Measurements from ENCODE around the gene KLHL22. TPM values are rescaled to one million over a fixed set of nuclear protein-coding genes. Genes with fewer than 3 reads are reported as not detected.
"Not testable (repeated sequence)": the region's sequence is repeated elsewhere in the genome, so short reads cannot be mapped to it uniquely, and the experiment has no call there.

The KLHL22 gene
- total and polyA plus RNA-seq, 9 donors, result 31.3 to 39.9 (median 35.7) TPM

GRCh38 chr22:20420157-20420842, 75.3 kb downstream of the KLHL22 start:
- DNase-seq, result no peak
- Histone ChIP-seq H3K36me3 (ENCODE audit: control insufficient read depth, insufficient read depth, low read length) (no peaks in the 10 kb centered on the region), H3K4me3 (ENCODE audit: low read length) (no peak overlapping the region), H3K27me3 (ENCODE audit: control insufficient read depth, insufficient read depth, low read length) (peaks cover 7% of the 10 kb centered on the region), H3K27ac (ENCODE audit: low read length) (no peak overlapping the region), H3K4me1 (ENCODE audit: control insufficient read depth, insufficient read depth, low read length) (peaks cover 37% of the 10 kb centered on the region), H3K9me3 (replicated peaks; ENCODE audit: control insufficient read depth, low read depth, low read length) (no peaks in the 10 kb centered on the region)
- 84% methylated on average over 9 of the region's 11 CpGs for WGBS (ENCODE audit: insufficient coverage)

DNA sequence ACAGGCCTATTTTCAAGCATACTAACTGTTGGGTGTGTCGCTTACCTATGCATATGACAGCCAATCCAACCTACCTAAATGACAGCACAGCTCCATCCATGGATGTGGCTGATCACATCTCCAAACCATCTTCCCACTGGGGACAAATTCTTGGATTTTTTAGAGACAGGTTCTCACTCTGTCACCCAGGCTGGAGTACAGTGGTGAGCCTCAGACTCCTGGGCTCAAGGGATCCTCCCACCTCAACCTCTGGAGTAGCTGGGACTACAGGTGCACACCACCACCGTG, 76.0 kb downstream of the KLHL22 start:
- DNase-seq, result no peak
- no peak overlapping the region for H3K27ac ChIP-seq (ENCODE audit: low read length)
- no peak overlapping the region for H3K4me3 ChIP-seq (ENCODE audit: low read length)
- H3K36me3 ChIP-seq (ENCODE audit: control insufficient read depth, insufficient read depth, low read length), result no peaks in the 10 kb centered on the region
- H3K4me1 ChIP-seq (ENCODE audit: control insufficient read depth, insufficient read depth, low read length), result peaks cover 31% of the 10 kb centered on the region
- H3K27me3 ChIP-seq (ENCODE audit: control insufficient read depth, insufficient read depth, low read length), result peaks cover 6% of the 10 kb centered on the region
- WGBS (ENCODE audit: insufficient coverage), result 100% methylated on average over 1 of the region's 2 CpGs
- no peaks in the 10 kb centered on the region for H3K9me3 ChIP-seq (replicated peaks; ENCODE audit: control insufficient read depth, low read depth, low read length)

DNA sequence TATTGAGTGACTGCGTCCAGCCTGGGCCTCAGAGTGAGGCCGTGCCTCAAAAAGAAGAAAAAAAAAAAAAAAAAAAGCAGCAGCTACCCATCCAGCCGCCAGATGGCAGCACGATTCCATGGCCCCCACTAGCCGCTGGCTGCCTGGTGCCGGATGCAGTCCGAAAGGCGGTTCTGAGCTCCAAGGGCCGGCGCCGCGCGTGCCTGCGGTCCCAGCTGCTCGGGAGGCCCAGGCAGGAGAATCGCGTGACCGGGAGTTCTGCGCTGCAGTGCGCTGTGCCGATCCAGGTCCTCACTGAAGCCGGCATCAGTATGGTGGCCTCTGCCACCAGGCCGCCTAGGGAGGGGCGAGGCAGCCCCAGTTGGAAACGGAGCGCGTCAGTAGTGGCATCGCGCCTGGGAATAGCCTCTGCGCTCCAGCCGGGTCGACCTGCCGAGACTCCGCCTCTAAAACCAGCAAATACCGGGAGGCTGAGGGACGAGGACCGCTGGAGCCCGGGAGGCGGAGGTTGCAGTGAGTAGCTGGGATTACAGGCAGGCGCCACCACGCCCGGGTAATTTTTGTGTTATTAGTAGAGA, 77.3 kb downstream of the KLHL22 start:
- H3K36me3 ChIP-seq (ENCODE audit: control insufficient read depth, insufficient read depth, low read length), result no peaks in the 10 kb centered on the region
- peak; percentile 92 for DNase-seq
- WGBS (ENCODE audit: insufficient coverage), result 2% methylated on average over 31 of the region's 42 CpGs
- H3K27me3 ChIP-seq (ENCODE audit: control insufficient read depth, insufficient read depth, low read length), result peaks cover 3% of the 10 kb centered on the region
- H3K9me3 ChIP-seq (replicated peaks; ENCODE audit: control insufficient read depth, low read depth, low read length), result no peaks in the 10 kb centered on the region
- H3K4me1 ChIP-seq (ENCODE audit: control insufficient read depth, insufficient read depth, low read length), result peaks cover 18% of the 10 kb centered on the region
- peak overlapping the region; percentile 29 for H3K4me3 ChIP-seq (ENCODE audit: low read length)
- peak overlapping the region; percentile 59 for H3K27ac ChIP-seq (ENCODE audit: low read length)

DNA sequence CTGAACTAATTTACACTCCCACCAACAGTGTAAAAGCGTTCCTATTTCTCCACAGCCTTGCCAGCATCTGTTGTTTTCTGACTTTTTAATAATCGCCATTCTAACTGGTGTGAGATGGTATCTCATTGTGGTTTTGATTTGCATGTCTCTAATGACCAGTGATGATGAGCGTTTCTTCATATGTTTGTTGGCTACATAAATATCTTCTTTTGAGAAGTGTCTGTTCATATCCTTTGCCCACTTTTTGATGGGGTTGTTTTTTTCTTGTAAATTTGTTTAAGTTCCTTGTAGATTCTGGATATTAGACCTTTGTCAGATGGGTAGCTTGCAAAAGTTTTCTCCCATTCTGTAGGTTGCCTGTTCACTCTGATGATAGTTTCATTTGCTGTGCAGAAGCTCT, 79.9 kb downstream of the KLHL22 start:
- H3K4me1 ChIP-seq (ENCODE audit: control insufficient read depth, insufficient read depth, low read length); DNase-seq: not testable (repeated sequence)
- no CpG with 5 or more reads among the region's 3 CpGs for WGBS (ENCODE audit: insufficient coverage)

DNA sequence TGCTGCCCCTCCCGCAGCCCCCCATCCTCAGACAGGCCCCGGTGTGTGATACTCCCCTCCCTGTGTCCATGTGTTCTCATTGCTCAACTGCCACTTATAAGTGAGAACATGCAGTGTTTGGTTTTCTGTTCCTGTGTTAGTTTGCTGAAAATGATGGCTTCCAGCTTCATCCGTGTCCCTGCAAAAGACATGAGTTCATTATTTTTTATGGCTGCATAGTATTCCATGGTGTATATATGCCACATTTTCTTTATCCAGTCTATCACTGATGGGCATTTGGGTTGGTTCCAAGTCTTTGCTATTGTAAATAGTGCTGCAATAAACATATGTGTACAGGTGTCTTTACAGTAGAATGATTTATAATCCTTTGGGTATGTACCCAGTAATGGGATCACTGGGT, 80.4 kb downstream of the KLHL22 start:
- no CpG with 5 or more reads among the region's 3 CpGs for WGBS (ENCODE audit: insufficient coverage)
- not testable (repeated sequence) for DNase-seq; H3K4me3 ChIP-seq (ENCODE audit: low read length)

More for the DNA sequence above, 79.9 kb downstream of the KLHL22 start:
- H3K27me3 ChIP-seq (ENCODE audit: control insufficient read depth, insufficient read depth, low read length); H3K27ac ChIP-seq (ENCODE audit: low read length); H3K4me3 ChIP-seq (ENCODE audit: low read length); H3K9me3 ChIP-seq (replicated peaks; ENCODE audit: control insufficient read depth, low read depth, low read length); H3K36me3 ChIP-seq (ENCODE audit: control insufficient read depth, insufficient read depth, low read length): not testable (repeated sequence)

GRCh38 chr22:20414450-20414849, 81.1 kb downstream of the KLHL22 start:
- no peaks in the 10 kb centered on the region for H3K36me3 ChIP-seq (ENCODE audit: control insufficient read depth, insufficient read depth, low read length)
- H3K27me3 ChIP-seq (ENCODE audit: control insufficient read depth, insufficient read depth, low read length), result peaks cover 3% of the 10 kb centered on the region
- peaks cover 4% of the 10 kb centered on the region for H3K4me1 ChIP-seq (ENCODE audit: control insufficient read depth, insufficient read depth, low read length)
- H3K27ac ChIP-seq (ENCODE audit: low read length), result no peak overlapping the region
- WGBS (ENCODE audit: insufficient coverage), result 69% methylated on average over 2 of the region's 3 CpGs
- H3K9me3 ChIP-seq (replicated peaks; ENCODE audit: control insufficient read depth, low read depth, low read length), result no peaks in the 10 kb centered on the region
- H3K4me3 ChIP-seq (ENCODE audit: low read length), result no peak overlapping the region
- no peak for DNase-seq

More for the DNA sequence above, 80.4 kb downstream of the KLHL22 start:
- not testable (repeated sequence) for H3K9me3 ChIP-seq (replicated peaks; ENCODE audit: control insufficient read depth, low read depth, low read length); H3K27me3 ChIP-seq (ENCODE audit: control insufficient read depth, insufficient read depth, low read length); H3K36me3 ChIP-seq (ENCODE audit: control insufficient read depth, insufficient read depth, low read length); H3K4me1 ChIP-seq (ENCODE audit: control insufficient read depth, insufficient read depth, low read length); H3K27ac ChIP-seq (ENCODE audit: low read length)

DNA sequence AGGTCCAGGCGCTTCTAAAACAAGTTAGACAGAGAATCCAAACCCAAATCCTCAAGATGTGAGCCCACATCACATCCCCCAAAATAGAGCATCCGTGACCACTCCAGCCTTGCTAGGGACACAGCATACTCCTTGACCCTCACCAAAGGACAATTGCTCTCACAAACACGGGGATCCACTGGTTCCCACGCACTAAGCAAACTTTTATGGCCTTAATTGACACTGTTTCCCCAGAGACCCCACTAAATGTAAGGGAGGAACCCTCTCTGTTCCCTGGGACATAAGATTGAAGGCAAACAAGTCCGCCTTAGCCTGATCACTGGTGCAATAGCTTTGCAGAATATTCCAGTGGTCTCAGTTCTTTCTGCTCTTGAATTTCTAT, 81.5 kb downstream of the KLHL22 start:
- peaks cover 4% of the 10 kb centered on the region for H3K4me1 ChIP-seq (ENCODE audit: control insufficient read depth, insufficient read depth, low read length)
- H3K27ac ChIP-seq (ENCODE audit: low read length), result no peak overlapping the region
- no peak overlapping the region for H3K4me3 ChIP-seq (ENCODE audit: low read length)
- no peaks in the 10 kb centered on the region for H3K9me3 ChIP-seq (replicated peaks; ENCODE audit: control insufficient read depth, low read depth, low read length)
- H3K27me3 ChIP-seq (ENCODE audit: control insufficient read depth, insufficient read depth, low read length), result peaks cover 3% of the 10 kb centered on the region
- 70% methylated on average over 5 of the region's 5 CpGs for WGBS (ENCODE audit: insufficient coverage)
- no peak for DNase-seq
- no peaks in the 10 kb centered on the region for H3K36me3 ChIP-seq (ENCODE audit: control insufficient read depth, insufficient read depth, low read length)

DNA sequence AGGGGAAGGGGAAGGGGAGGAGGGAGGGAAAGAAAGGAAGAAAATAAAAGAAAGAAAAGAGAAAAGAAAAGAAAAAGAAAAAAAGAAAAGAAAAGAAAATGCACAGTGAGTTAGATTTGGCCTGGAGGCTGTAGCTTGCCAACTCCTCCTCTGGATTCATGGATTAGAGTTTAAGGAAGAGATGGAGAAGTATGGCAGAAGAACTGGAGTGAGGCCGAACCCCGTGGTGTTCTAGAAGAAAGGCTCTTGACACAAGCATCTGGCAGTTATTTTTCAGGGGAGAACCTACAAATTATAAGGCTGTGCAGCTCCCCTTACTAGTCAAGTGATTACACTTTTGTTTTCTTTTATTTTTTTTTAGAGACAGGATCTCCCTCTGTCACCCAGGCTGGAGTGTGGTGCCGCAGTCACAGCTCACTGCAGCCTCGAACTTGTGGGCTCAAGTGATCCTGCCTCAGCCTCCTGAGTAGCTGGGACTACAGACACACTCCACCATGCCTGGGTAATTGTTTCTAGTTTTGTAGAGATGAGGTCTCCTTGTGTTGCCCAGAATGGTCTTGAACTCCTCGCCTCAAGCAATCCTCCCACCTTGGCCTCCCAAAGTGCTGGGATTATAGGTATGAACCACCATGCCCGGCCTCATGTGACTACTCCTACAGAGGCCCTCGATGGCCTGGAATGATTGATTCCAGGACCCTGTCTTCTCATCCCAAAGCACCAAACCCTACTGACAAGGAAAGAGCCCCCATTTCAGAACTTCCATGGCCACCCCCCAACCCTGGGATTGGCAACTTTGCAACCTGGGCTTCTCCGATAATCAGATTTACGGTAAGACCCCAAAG, 82.2 kb downstream of the KLHL22 start:
- peaks cover 3% of the 10 kb centered on the region for H3K27me3 ChIP-seq (ENCODE audit: control insufficient read depth, insufficient read depth, low read length)
- H3K36me3 ChIP-seq (ENCODE audit: control insufficient read depth, insufficient read depth, low read length), result no peaks in the 10 kb centered on the region
- H3K9me3 ChIP-seq (replicated peaks; ENCODE audit: control insufficient read depth, low read depth, low read length), result no peaks in the 10 kb centered on the region
- no peak for DNase-seq
- 89% methylated on average over 7 of the region's 9 CpGs for WGBS (ENCODE audit: insufficient coverage)
- peaks cover 2% of the 10 kb centered on the region for H3K4me1 ChIP-seq (ENCODE audit: control insufficient read depth, insufficient read depth, low read length)
- H3K27ac ChIP-seq (ENCODE audit: low read length), result no peak overlapping the region
- H3K4me3 ChIP-seq (ENCODE audit: low read length), result no peak overlapping the region

DNA sequence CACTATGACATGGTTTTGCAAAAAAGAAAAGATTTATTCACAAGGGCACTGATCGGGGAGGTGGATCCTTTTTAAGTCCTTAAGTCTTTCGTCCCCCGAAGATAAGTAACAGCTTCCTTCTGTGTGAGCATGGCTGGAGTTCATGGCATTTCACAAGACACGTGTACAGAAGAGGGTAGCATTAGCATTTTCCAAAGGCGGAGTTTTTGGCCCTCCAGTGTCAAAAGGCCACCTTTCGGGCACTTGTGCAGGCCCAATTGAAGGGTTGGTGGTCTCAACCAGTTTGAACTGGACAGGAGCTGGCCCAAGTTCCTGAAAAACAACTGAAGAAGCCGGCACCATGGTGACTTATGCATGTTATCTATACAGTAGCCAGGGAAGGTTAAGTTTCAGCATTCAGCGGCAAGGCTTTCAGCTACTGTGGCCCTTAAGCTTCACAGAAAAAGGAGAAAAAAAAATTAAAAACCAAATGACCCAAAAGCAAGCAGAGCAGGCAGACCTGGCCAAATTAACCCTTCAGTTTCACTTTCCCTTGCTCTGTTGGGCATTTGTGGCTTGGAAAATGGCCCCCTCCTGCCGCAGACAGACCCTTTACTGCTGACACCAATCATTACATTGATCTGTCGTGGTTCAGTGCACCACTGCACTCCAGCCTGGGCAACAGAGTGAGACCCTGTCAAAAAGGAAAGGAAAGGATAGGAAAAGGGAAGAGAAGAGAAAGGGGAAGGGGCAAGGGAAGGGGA, 83.0 kb downstream of the KLHL22 start:
- Histone ChIP-seq H3K27me3 (ENCODE audit: control insufficient read depth, insufficient read depth, low read length) (peaks cover 3% of the 10 kb centered on the region), H3K4me3 (ENCODE audit: low read length) (no peak overlapping the region), H3K4me1 (ENCODE audit: control insufficient read depth, insufficient read depth, low read length) (no peaks in the 10 kb centered on the region), H3K36me3 (ENCODE audit: control insufficient read depth, insufficient read depth, low read length) (peaks cover 3% of the 10 kb centered on the region), H3K9me3 (replicated peaks; ENCODE audit: control insufficient read depth, low read depth, low read length) (no peaks in the 10 kb centered on the region), H3K27ac (ENCODE audit: low read length) (no peak overlapping the region)
- DNase-seq, result no peak
- WGBS (ENCODE audit: insufficient coverage), result 64% methylated on average over 6 of the region's 10 CpGs

- H3K4me1 ChIP-seq (ENCODE audit: control insufficient read depth, insufficient read depth, low read length); H3K9me3 ChIP-seq (replicated peaks; ENCODE audit: control insufficient read depth, low read depth, low read length); H3K4me3 ChIP-seq (ENCODE audit: low read length); H3K27me3 ChIP-seq (ENCODE audit: control insufficient read depth, insufficient read depth, low read length); H3K27ac ChIP-seq (ENCODE audit: low read length); DNase-seq: not testable (repeated sequence)
- 100% methylated on average over 1 of the region's 3 CpGs for WGBS (ENCODE audit: insufficient coverage)
- peaks cover 22% of the 10 kb centered on the region for H3K36me3 ChIP-seq (ENCODE audit: control insufficient read depth, insufficient read depth, low read length)
Measured at GRCh38 chr22:20409385-20409784, 86.2 kb downstream of the KLHL22 start.
